Endothelial cell of umbilical vein (primary cell): Measurements from ENCODE around the gene QRICH2. TPM values are rescaled to one million over a fixed set of nuclear protein-coding genes. Genes with fewer than 3 reads are reported as not detected.

Source experiments
- BruUV-seq: library from RNA; stranded (reverse); fragments of 400-500 nt; replicated peaks from 2 replicates; lab custom pipeline; 2021; lab: Mats Ljungman, UMichigan
- CTCF ChIA-PET: fragments of 300-600, 350-600 bp; sonication (Branson Sonifier 250); formaldehyde crosslinking; loops from one replicate; lab custom pipeline; 2021; ENCODE audit warnings: antibody characterized with exemption, inconsistent platforms; lab: Charles Lee
- POLR2A ChIA-PET: fragments of 300-600, 350-600 bp; sonication (Branson Sonifier 250); formaldehyde crosslinking; loops from one replicate; lab custom pipeline; 2021; ENCODE audit warnings: antibody characterized with exemption, inconsistent platforms; lab: Charles Lee
- DNase-seq: peaks from one replicate; pipeline ENCODE4 v3.0.0-alpha.2; 2011; ENCODE audit warnings: low read depth, low spot score
- FAIRE-seq: peaks from 2 replicates; lab custom pipeline; 2011; peaks lifted over from hg19 to GRCh38; lab: Jason Lieb, UNC
- H2AFZ ChIP-seq: 2 replicates; pipeline ENCODE4 v1.6.0; 2012; ENCODE audit warnings: low read depth, low read length, control low read depth, inconsistent platforms
- H3K27ac ChIP-seq: 2 replicates; pipeline ENCODE4 v1.5.1; 2011; ENCODE audit warnings: low read depth, mild to moderate bottlenecking, control low read depth, low read length, moderate library complexity; ENCODE audit not compliant: insufficient read depth
- H3K27me3 ChIP-seq, 2 experiments: 2 replicates each; pipeline versions ENCODE4 v1.6.0 to v1.6.1; 2011; ENCODE audit warnings: low read length in 2 of 2, mixed read lengths in 1 of 2; ENCODE audit not compliant: control insufficient read depth in 2 of 2, insufficient read depth in 2 of 2
- H3K36me3 ChIP-seq, 2 experiments: 2 replicates in 1 of 2; 3 replicates in 1 of 2; pipeline ENCODE4 v1.5.1; 2011; ENCODE audit warnings: low read length in 2 of 2, mild to moderate bottlenecking in 1 of 2, moderate library complexity in 1 of 2; ENCODE audit not compliant: control insufficient read depth in 2 of 2, insufficient read depth in 2 of 2; ENCODE audit errors: extremely low read depth in 1 of 2
- H3K4me1 ChIP-seq: 3 replicates; pipeline ENCODE4 v1.5.1; 2011; ENCODE audit warnings: mild to moderate bottlenecking, low read length; ENCODE audit not compliant: control insufficient read depth, insufficient read depth; ENCODE audit errors: extremely low read depth
- H3K4me2 ChIP-seq: 2 replicates; pipeline ENCODE4 v1.6.1; 2011; ENCODE audit warnings: low read length, control low read depth, mixed read lengths; ENCODE audit not compliant: insufficient read depth
- H3K4me3 ChIP-seq, 3 experiments: fragments of 200-600 bp in 1 of 3; sonication (generic), shearing (Covaris generic) in 1 of 3; replicated peaks in 1 of 3; 2 replicates each; pipeline ENCODE4 v1.5.1; 2011 to 2016; ENCODE audit warnings: control low read depth in 3 of 3, low read length in 3 of 3, mild to moderate bottlenecking in 2 of 3, inconsistent platforms in 1 of 3, low read depth in 1 of 3, moderate library complexity in 1 of 3; ENCODE audit not compliant: insufficient read depth in 1 of 3
- H3K79me2 ChIP-seq: 2 replicates; pipeline ENCODE4 v1.6.0; 2012; ENCODE audit warnings: low read length, inconsistent platforms; ENCODE audit not compliant: control insufficient read depth, insufficient read depth
- H3K9ac ChIP-seq: replicated peaks from 2 replicates; pipeline ENCODE3; 2011; ENCODE audit warnings: low read length, control low read depth; ENCODE audit not compliant: insufficient read depth; ENCODE audit errors: extremely low read depth
- H3K9me1 ChIP-seq: replicated peaks from 3 replicates; pipeline ENCODE4 v1.6.0; 2011; ENCODE audit warnings: mild to moderate bottlenecking, low read length; ENCODE audit not compliant: control insufficient read depth, insufficient read depth; ENCODE audit errors: extremely low read depth
- H3K9me3 ChIP-seq: replicated peaks from 2 replicates; pipeline ENCODE4 v1.5.1; 2012; ENCODE audit warnings: low read length, inconsistent platforms; ENCODE audit not compliant: control insufficient read depth, insufficient read depth
- H4K20me1 ChIP-seq: replicated peaks from 2 replicates; pipeline ENCODE3; 2011; ENCODE audit warnings: mild to moderate bottlenecking, low read length; ENCODE audit not compliant: control insufficient read depth, insufficient read depth; ENCODE audit errors: extremely low read depth
- EZH2 ChIP-seq: IDR thresholded peaks from 2 replicates; pipeline ENCODE4 v1.6.1; 2012; ENCODE audit warnings: borderline replicate concordance, low read depth, mild to moderate bottlenecking, moderate library complexity, low read length, inconsistent platforms; ENCODE audit not compliant: severe bottlenecking
- FOS ChIP-seq: IDR thresholded peaks from 2 replicates; pipeline ENCODE4 v1.6.1; 2011; ENCODE audit warnings: mild to moderate bottlenecking, low read length, moderate library complexity, borderline replicate concordance; ENCODE audit not compliant: insufficient read depth
- GATA2 ChIP-seq: IDR thresholded peaks from 2 replicates; pipeline ENCODE4 v1.7.0; 2011; ENCODE audit warnings: low read depth, mild to moderate bottlenecking, moderate library complexity, mixed read lengths, low read length; ENCODE audit not compliant: insufficient read length, insufficient read depth
- JUN ChIP-seq: IDR thresholded peaks from 2 replicates; pipeline ENCODE4 v1.6.1; 2011; ENCODE audit warnings: borderline replicate concordance, low read depth; ENCODE audit not compliant: insufficient read length, insufficient read depth
- MYC ChIP-seq: IDR thresholded peaks from one replicate; pipeline ENCODE4 v1.6.1; 2011; ENCODE audit warnings: mild to moderate bottlenecking, low read depth, low read length
- POLR2A ChIP-seq: IDR thresholded peaks from 2 replicates; pipeline ENCODE4 v1.6.1; 2012; ENCODE audit warnings: low read depth, mild to moderate bottlenecking, control low read depth, low read length
- POLR2AphosphoS5 ChIP-seq: IDR thresholded peaks from 2 replicates; pipeline ENCODE4 v1.6.1; 2012; ENCODE audit warnings: low read depth, mild to moderate bottlenecking, control low read depth, low read length, moderate library complexity; ENCODE audit not compliant: insufficient read depth
- dilution Hi-C: fragments of 300-500 bp; cut with MboI; formaldehyde crosslinking; loops from one replicate; pipeline ENCODE4 v1.15.0; 2019; ENCODE audit warnings: low sequenced_read_pairs; ENCODE audit not compliant: extremely low pct_ligation_motif_present
- intact Hi-C: fragments of 100-400 bp; cut with micrococcal nuclease; formaldehyde crosslinking; loops from one replicate; pipeline ENCODE4 v1.10.0; 2022
- polyA plus RNA-seq, 4 experiments: library from polyadenylated mRNA; depleted of rRNA in 3 of 4; stranded (reverse) in 3 of 4; unstranded in 1 of 4; fragments of >200 nt; gene quantifications; 2 replicates each; pipeline versions ENCODE4 v1.2.1 to v1.2.3, GENCODE V29; 2011 to 2012; ENCODE audit warnings: missing spikeins in 1 of 4
- total RNA-seq: library from RNA; stranded (reverse); gene quantifications from 2 replicates; pipeline ENCODE4 v1.2.3, GENCODE V29; 2021
- TF ChIP-seq, protein P1 (sequence below): IDR thresholded peaks from 2 replicates; pipeline ENCODE4 v1.6.1; 2011; ENCODE audit not compliant: insufficient read depth, insufficient read length
- TF ChIP-seq, protein P2 (sequence below), 2 donors: IDR thresholded peaks; 1 replicate in 1 of 2; 2 replicates in 1 of 2; pipeline ENCODE4 v1.5.1; 2011; ENCODE audit warnings: low read length in 2 of 2, mild to moderate bottlenecking in 2 of 2, moderate library complexity in 2 of 2, control low read depth in 1 of 2, inconsistent platforms in 1 of 2, low read depth in 1 of 2; ENCODE audit not compliant: insufficient read depth in 1 of 2; ENCODE audit errors: extremely low read depth in 1 of 2

The QRICH2 gene
- total and polyA plus RNA-seq, 2 donors (not counting 3 experiments of a cell fraction or from before 2014, with no cell fraction given): 6.7 to 9.6 TPM

DNA sequence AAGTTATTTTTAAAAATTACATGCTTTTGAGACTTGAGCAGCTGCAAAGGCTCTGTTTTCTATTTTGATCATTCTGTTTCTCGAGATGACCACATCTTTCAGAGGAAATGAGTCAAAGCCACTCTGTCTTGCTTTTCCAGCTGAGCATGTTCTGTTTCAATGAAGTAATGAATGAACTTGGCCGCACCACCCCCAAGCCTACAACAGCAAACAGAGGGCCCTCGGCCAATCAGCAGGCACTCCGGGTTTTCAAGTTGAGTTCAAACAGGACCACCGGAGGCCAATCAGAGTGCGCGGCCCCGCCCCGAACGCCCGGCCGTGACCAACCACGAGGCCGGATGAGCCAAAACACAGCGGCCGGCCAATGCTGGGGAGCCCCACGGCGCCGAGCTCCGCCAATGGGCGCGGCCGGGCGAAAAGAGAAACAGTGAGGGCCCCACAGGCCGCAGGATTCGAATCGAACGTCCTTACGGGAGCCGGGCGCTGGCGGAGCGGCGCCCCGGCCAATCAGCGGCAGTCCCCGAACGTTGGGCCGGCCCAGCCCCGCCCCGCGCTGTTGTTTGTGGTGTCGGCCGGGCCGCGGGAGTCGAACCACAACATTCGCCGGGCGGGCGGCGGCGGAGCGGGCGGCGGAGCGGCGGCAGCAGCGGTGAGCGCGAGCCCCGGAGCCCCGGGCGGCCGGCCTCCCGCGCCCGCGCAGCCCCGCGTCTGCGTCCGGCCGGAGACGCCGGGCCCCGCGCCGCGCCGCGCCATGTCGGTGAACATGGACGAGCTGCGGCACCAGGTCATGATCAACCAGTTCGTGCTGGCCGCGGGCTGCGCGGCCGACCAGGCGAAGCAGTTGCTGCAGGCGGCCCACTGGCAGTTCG lies 43.1 kb downstream of the QRICH2 start, which contains the start of gene UBALD2:
Gene UBALD2, plus strand, starts transcription at position 594 of the 869 bp plus-strand sequence. Its CDS starts 158 bp downstream, at position 752.
- peak; percentile 100 for DNase-seq
- Histone ChIP-seq H3K4me2 (peak within 1 kb of the TSS; percentile 91), H4K20me1 (no peaks in the 10 kb centered on the region), H3K27me3 (no peaks in the 10 kb centered on the region), H3K9me3 (no peaks in the 10 kb centered on the region), H3K79me2 (peaks cover 39% of the 10 kb centered on the region), H3K36me3 (peaks cover 0 to 1% of the 10 kb centered on the region in 2 experiments), H3K4me1 (peaks cover 54% of the 10 kb centered on the region), H2AFZ (peak within 1 kb of the TSS; percentile 16), H3K4me3 (peak within 1 kb of the TSS; percentile 78 to 84 (median 80)), H3K9ac (peak within 1 kb of the TSS; percentile 95), H3K27ac (peak within 1 kb of the TSS; percentile 97), H3K9me1 (no peaks in the 10 kb centered on the region)
- TF ChIP-seq EZH2 (peak; percentile 92), POLR2A (peak; percentile 42), FOS (peak; percentile 81), JUN (peak; percentile 96), MYC (no peak), GATA2 (no peak), POLR2AphosphoS5 (peak; percentile 68)
- TF ChIP-seq, protein P1, sequence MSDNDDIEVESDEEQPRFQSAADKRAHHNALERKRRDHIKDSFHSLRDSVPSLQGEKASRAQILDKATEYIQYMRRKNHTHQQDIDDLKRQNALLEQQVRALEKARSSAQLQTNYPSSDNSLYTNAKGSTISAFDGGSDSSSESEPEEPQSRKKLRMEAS: no peak
- TF ChIP-seq, protein P2, sequence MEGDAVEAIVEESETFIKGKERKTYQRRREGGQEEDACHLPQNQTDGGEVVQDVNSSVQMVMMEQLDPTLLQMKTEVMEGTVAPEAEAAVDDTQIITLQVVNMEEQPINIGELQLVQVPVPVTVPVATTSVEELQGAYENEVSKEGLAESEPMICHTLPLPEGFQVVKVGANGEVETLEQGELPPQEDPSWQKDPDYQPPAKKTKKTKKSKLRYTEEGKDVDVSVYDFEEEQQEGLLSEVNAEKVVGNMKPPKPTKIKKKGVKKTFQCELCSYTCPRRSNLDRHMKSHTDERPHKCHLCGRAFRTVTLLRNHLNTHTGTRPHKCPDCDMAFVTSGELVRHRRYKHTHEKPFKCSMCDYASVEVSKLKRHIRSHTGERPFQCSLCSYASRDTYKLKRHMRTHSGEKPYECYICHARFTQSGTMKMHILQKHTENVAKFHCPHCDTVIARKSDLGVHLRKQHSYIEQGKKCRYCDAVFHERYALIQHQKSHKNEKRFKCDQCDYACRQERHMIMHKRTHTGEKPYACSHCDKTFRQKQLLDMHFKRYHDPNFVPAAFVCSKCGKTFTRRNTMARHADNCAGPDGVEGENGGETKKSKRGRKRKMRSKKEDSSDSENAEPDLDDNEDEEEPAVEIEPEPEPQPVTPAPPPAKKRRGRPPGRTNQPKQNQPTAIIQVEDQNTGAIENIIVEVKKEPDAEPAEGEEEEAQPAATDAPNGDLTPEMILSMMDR (IDR thresholded peaks at IDR 0.05; ENCODE audit: extremely low read depth in 1 of 2, insufficient read depth in 1 of 2, low read depth in 1 of 2, low read length in 2 of 2): no peak
- ChIA-PET CTCF (interaction anchor here (0.9 to 1.4 kb wide), 3 partner anchors 14 to 83 kb away, joined by 3 to 5 read pairs (median 4); no protein-coding TSS in a partner anchor), POLR2A (interaction anchor here (0.9 to 1.0 kb wide), 2 partner anchors 9 to 15 kb away, joined by 3 to 4 read pairs; no protein-coding TSS in a partner anchor)
- intact Hi-C loops: loop anchor here (2.0 to 5.0 kb wide), 2 partner anchors 24 to 143 kb away; partner anchors contain the start of gene RNF157
- peak; percentile 100 for FAIRE-seq
- dilution Hi-C loops: no loop called here
- no TSS peak for BruUV-seq
